H1 (cell line): ENCODE results near the gene RASAL1. TPM values are rescaled to one million over a fixed set of nuclear protein-coding genes. Genes with fewer than 3 reads are reported as not detected.

Experiments
- CTCF ChIA-PET: fragments of 300-600 bp; sonication (Branson Sonifier 250); formaldehyde crosslinking; loops from one replicate; lab custom pipeline; 2021; ENCODE audit not compliant: partially characterized antibody; lab: Charles Lee
- POLR2A ChIA-PET: fragments of 300-600 bp; sonication (Branson Sonifier 250); formaldehyde crosslinking; loops from one replicate; lab custom pipeline; 2021; ENCODE audit warnings: inconsistent platforms; ENCODE audit not compliant: partially characterized antibody; lab: Charles Lee
- DNase-seq, 2 experiments: peaks; one replicate each; pipeline versions ENCODE4 v3.0.0 to v3.0.0-alpha.2; 2010 to 2022; ENCODE audit warnings: low spot score in 2 of 2, low read depth in 1 of 2, mixed read lengths in 1 of 2
- FAIRE-seq: peaks from 2 replicates; lab custom pipeline; 2011; peaks lifted over from hg19 to GRCh38; lab: Jason Lieb, UNC
- H2AFZ ChIP-seq: 2 replicates; pipeline ENCODE4 v1.8.1; 2012; ENCODE audit warnings: low read length, inconsistent platforms
- H2AK5ac ChIP-seq: 2 replicates; pipeline ENCODE4 v1.6.1; 2013; ENCODE audit warnings: low read depth, low read length
- H2BK120ac ChIP-seq: replicated peaks from 2 replicates; pipeline ENCODE3; 2013; ENCODE audit warnings: low read depth, low read length, inconsistent platforms
- H2BK12ac ChIP-seq: 2 replicates; pipeline ENCODE4 v1.6.1; 2013; ENCODE audit warnings: low read depth, low read length
- H2BK15ac ChIP-seq: 2 replicates; pipeline ENCODE4 v1.6.1; 2013; ENCODE audit warnings: low read length
- H2BK20ac ChIP-seq: 2 replicates; pipeline ENCODE4 v1.6.1; 2013; ENCODE audit warnings: low read length
- H2BK5ac ChIP-seq: 2 replicates; pipeline ENCODE4 v1.6.1; 2013; ENCODE audit warnings: low read depth, low read length
- H3K14ac ChIP-seq: 2 replicates; pipeline ENCODE4 v1.6.1; 2013; ENCODE audit warnings: inconsistent platforms; ENCODE audit not compliant: insufficient read length
- H3K18ac ChIP-seq: 2 replicates; pipeline ENCODE4 v1.6.1; 2013; ENCODE audit warnings: low read length; ENCODE audit errors: extremely low read depth
- H3K23ac ChIP-seq: 2 replicates; pipeline ENCODE4 v1.6.1; 2013; ENCODE audit warnings: inconsistent platforms; ENCODE audit not compliant: insufficient read length
- H3K23me2 ChIP-seq: 2 replicates; pipeline ENCODE4 v1.6.1; 2013; ENCODE audit warnings: low read depth, low read length
- H3K27ac ChIP-seq: 2 replicates; pipeline ENCODE4 v1.6.1; 2011; ENCODE audit warnings: low read depth, low read length, inconsistent platforms
- H3K27me3 ChIP-seq, 4 experiments: replicated peaks in 1 of 4; 1 replicate in 1 of 4; 2 replicates in 3 of 4; pipeline versions ENCODE4 v1.6.1 to v1.8.1; 2011 to 2013; ENCODE audit warnings: low read length in 3 of 4, mild to moderate bottlenecking in 3 of 4, inconsistent platforms in 2 of 4, mixed read lengths in 2 of 4, moderate library complexity in 1 of 4; ENCODE audit not compliant: control insufficient read depth in 3 of 4, insufficient read depth in 3 of 4; ENCODE audit errors: extremely low read depth in 1 of 4
- H3K36me3 ChIP-seq, 4 experiments: 2 replicates each; pipeline versions ENCODE4 v1.6.1 to v1.8.1; 2011 to 2013; ENCODE audit warnings: mild to moderate bottlenecking in 4 of 4, low read length in 3 of 4, moderate library complexity in 2 of 4, control low read depth in 1 of 4, inconsistent platforms in 1 of 4; ENCODE audit not compliant: insufficient read depth in 4 of 4, control insufficient read depth in 2 of 4
- H3K4ac ChIP-seq: replicated peaks from 2 replicates; pipeline ENCODE3; 2013; ENCODE audit warnings: low read length, low read depth, mixed read lengths, inconsistent platforms; ENCODE audit not compliant: insufficient read length
- H3K4me1 ChIP-seq, 4 experiments: replicated peaks in 1 of 4; 1 replicate in 1 of 4; 2 replicates in 3 of 4; pipeline versions ENCODE4 v1.6.1 to v1.8.1; 2011 to 2013; ENCODE audit warnings: low read length in 3 of 4, inconsistent platforms in 2 of 4, mixed read lengths in 1 of 4; ENCODE audit not compliant: insufficient read depth in 4 of 4, control insufficient read depth in 3 of 4
- H3K4me2 ChIP-seq, 2 experiments: 2 replicates each; pipeline versions ENCODE4 v1.6.1 to v1.8.1; 2011 to 2013; ENCODE audit warnings: low read depth in 2 of 2, low read length in 2 of 2, control low read depth in 1 of 2, inconsistent platforms in 1 of 2, mild to moderate bottlenecking in 1 of 2; ENCODE audit not compliant: insufficient read depth in 1 of 2
- H3K4me3 ChIP-seq, 4 experiments: fragments of 200-600, 300-600 bp in 1 of 4; sonication (generic), shearing (Covaris generic), sonication (Bioruptor Twin) in 1 of 4; 2 replicates each; pipeline versions ENCODE4 v1.5.1 to v1.8.1; 2011 to 2016; ENCODE audit warnings: low read length in 4 of 4, low read depth in 3 of 4, control low read depth in 2 of 4, inconsistent platforms in 2 of 4, mild to moderate bottlenecking in 2 of 4, mixed read lengths in 1 of 4, moderate library complexity in 1 of 4; ENCODE audit not compliant: insufficient read depth in 2 of 4; ENCODE audit errors: extremely low read depth in 1 of 4
- H3K56ac ChIP-seq: replicated peaks from 2 replicates; pipeline ENCODE3; 2013; ENCODE audit warnings: low read depth, mild to moderate bottlenecking, mixed read lengths, low read length, inconsistent platforms; ENCODE audit not compliant: insufficient read length
- H3K79me1 ChIP-seq: 2 replicates; pipeline ENCODE4 v1.6.1; 2013; ENCODE audit warnings: low read depth, low read length, control low read depth
- H3K79me2 ChIP-seq, 2 experiments: 2 replicates each; pipeline versions ENCODE4 v1.6.1 to v1.8.1; 2012 to 2013; ENCODE audit warnings: low read length in 2 of 2, mild to moderate bottlenecking in 2 of 2, inconsistent platforms in 1 of 2; ENCODE audit not compliant: insufficient read depth in 2 of 2, control insufficient read depth in 1 of 2
- H3K9ac ChIP-seq, 4 experiments: replicated peaks in 1 of 4; 1 replicate in 1 of 4; 2 replicates in 3 of 4; pipeline versions ENCODE4 v1.6.1 to v1.8.1; 2011 to 2013; ENCODE audit warnings: low read depth in 3 of 4, low read length in 3 of 4, control low read depth in 2 of 4, mild to moderate bottlenecking in 2 of 4, moderate library complexity in 2 of 4, inconsistent platforms in 1 of 4; ENCODE audit errors: extremely low read depth in 1 of 4
- H3K9me3 ChIP-seq, 2 experiments: 2 replicates each; pipeline versions ENCODE4 v1.6.1 to v1.8.1; 2012 to 2013; ENCODE audit warnings: mild to moderate bottlenecking in 2 of 2, moderate library complexity in 2 of 2, control low read depth in 1 of 2, inconsistent platforms in 1 of 2, low read depth in 1 of 2, low read length in 1 of 2, mixed read lengths in 1 of 2; ENCODE audit not compliant: insufficient read depth in 2 of 2
- H4K20me1 ChIP-seq, 2 experiments: replicated peaks in 1 of 2; 2 replicates each; pipeline versions ENCODE3 to v1.8.1; 2011 to 2013; ENCODE audit warnings: inconsistent platforms in 2 of 2, low read length in 2 of 2, mild to moderate bottlenecking in 1 of 2; ENCODE audit not compliant: insufficient read depth in 2 of 2, control insufficient read depth in 1 of 2
- H4K5ac ChIP-seq: 2 replicates; pipeline ENCODE4 v1.6.1; 2013; ENCODE audit warnings: low read length, low read depth, mixed read lengths, inconsistent platforms; ENCODE audit not compliant: insufficient read length
- H4K8ac ChIP-seq: 2 replicates; pipeline ENCODE4 v1.8.0; 2013; ENCODE audit warnings: mild to moderate bottlenecking, moderate library complexity, low read length, inconsistent platforms; ENCODE audit not compliant: insufficient read depth; ENCODE audit errors: extremely low read depth
- H4K91ac ChIP-seq: replicated peaks from 2 replicates; pipeline ENCODE3; 2013; ENCODE audit warnings: low read length, mixed read lengths, inconsistent platforms; ENCODE audit not compliant: insufficient read length
- EGR1 ChIP-seq: IDR thresholded peaks from 2 replicates; pipeline ENCODE4 v1.6.1; 2011; ENCODE audit warnings: low read depth, low read length, borderline replicate concordance
- EZH2 ChIP-seq: fragments of 200-600 bp; sonication (generic); IDR thresholded peaks from 2 replicates; pipeline ENCODE4 v1.7.1; 2012; ENCODE audit warnings: low read depth, mild to moderate bottlenecking, moderate library complexity, low read length, inconsistent platforms; ENCODE audit not compliant: severe bottlenecking
- HDAC2 ChIP-seq, 2 experiments: fragments of 300-600 bp in 1 of 2; sonication (generic) in 1 of 2; IDR thresholded peaks; 2 replicates each; pipeline ENCODE4 v1.6.1; 2011 to 2012; ENCODE audit warnings: low read depth in 2 of 2, low read length in 2 of 2, mild to moderate bottlenecking in 2 of 2, moderate library complexity in 2 of 2, borderline replicate concordance in 1 of 2, inconsistent platforms in 1 of 2
- KDM4A ChIP-seq: IDR thresholded peaks from one replicate; pipeline ENCODE4 v1.7.1; 2012; ENCODE audit warnings: low read depth, mild to moderate bottlenecking, moderate library complexity, low read length, inconsistent platforms; ENCODE audit not compliant: severe bottlenecking
- NRF1 ChIP-seq: IDR thresholded peaks from 2 replicates; pipeline ENCODE4 v1.6.1; 2011; ENCODE audit warnings: mild to moderate bottlenecking, low read depth, low read length, improper control_type of control experiment
- PHF8 ChIP-seq: fragments of 200-600 bp; sonication (generic); conservative IDR thresholded peaks from 2 replicates; pipeline ENCODE4 v1.7.1; 2012; ENCODE audit warnings: low read depth, mild to moderate bottlenecking, inconsistent platforms, low read length, moderate library complexity
- RBBP5 ChIP-seq: IDR thresholded peaks from 2 replicates; pipeline ENCODE4 v1.7.1; 2012; ENCODE audit warnings: low read depth, mild to moderate bottlenecking, inconsistent platforms, low read length, moderate library complexity, borderline replicate concordance
- SAP30 ChIP-seq: fragments of 300-600 bp; sonication (generic); IDR thresholded peaks from 2 replicates; pipeline ENCODE4 v1.7.1; 2012; ENCODE audit warnings: low read length, moderate library complexity, mild to moderate bottlenecking, inconsistent platforms; ENCODE audit not compliant: insufficient read depth, insufficient replicate concordance
- SIRT6 ChIP-seq: IDR thresholded peaks from one replicate; pipeline ENCODE4 v1.7.1; 2012; ENCODE audit warnings: low read length, inconsistent platforms
- SRF ChIP-seq: IDR thresholded peaks from 2 replicates; pipeline ENCODE4 v1.6.1; 2011; ENCODE audit warnings: mild to moderate bottlenecking, low read depth, low read length, moderate library complexity
- TAF1 ChIP-seq: IDR thresholded peaks from 2 replicates; pipeline ENCODE4 v1.6.1; 2011; ENCODE audit warnings: mild to moderate bottlenecking, low read depth, low read length
- TEAD4 ChIP-seq: IDR thresholded peaks from 2 replicates; pipeline ENCODE4 v1.6.1; 2012; ENCODE audit warnings: low read depth, low read length, inconsistent platforms, mixed read lengths
- WGBS, 2 experiments: shearing (Covaris generic) in 1 of 2; methylation state at CpG; one replicate each; pipeline versions ENCODE4 v1.1.6 to v1.1.7; 2013 to 2015; ENCODE audit warnings: low lambda C conversion rate in 2 of 2, mixed read lengths in 2 of 2, inconsistent platforms in 1 of 2, low coverage in 1 of 2, missing lambda C conversion rate in 1 of 2; ENCODE audit not compliant: insufficient replicate concordance in 2 of 2, insufficient coverage in 1 of 2, insufficient read length in 1 of 2; ENCODE audit errors: extremely low coverage in 1 of 2, missing lambda C conversion rate in 1 of 2; 5-methylcytosine and 5-hydroxymethylcytosine counted together
- polyA plus RNA-seq, 7 experiments: library from polyadenylated mRNA; depleted of rRNA in 3 of 7; stranded (reverse) in 5 of 7; unstranded in 2 of 7; fragments of >200 nt in 5 of 7; fragments of 200-250 nt in 2 of 7; gene quantifications; 1 replicate in 5 of 7; 2 replicates in 1 of 7; 4 replicates in 1 of 7; pipeline versions ENCODE4 v1.2.1 to v1.2.3, GENCODE V29; 2011 to 2013; ENCODE audit warnings: missing spikeins in 2 of 7, mixed read lengths in 2 of 7
- total RNA-seq: library from RNA; stranded (reverse); fragmentation: NEBNext Ultra II Directional; extraction: Animal tissue kit (Norgen Biotek cat#: 25700); gene quantifications from 2 replicates; pipeline ENCODE4 v1.2.1, GENCODE V29; 2021

Gene RASAL1
- total and polyA plus RNA-seq, 2 of the 8 experiments (the other 6 are each of a cell fraction or from before 2014, with no cell fraction given), result 3.7 to 5.0 TPM

GRCh38 chr12:113183030-113183589, 47.5 kb upstream of the RASAL1 start:
- no peak for DNase-seq
- Histone ChIP-seq H3K23me2 (peaks cover 7% of the 10 kb centered on the region; the same call in 1 of the 2 replicates), H3K4me3 (no peak overlapping the region), H2BK120ac (no peak overlapping the region), H3K4me2 (no peak overlapping the region), H3K56ac (no peak overlapping the region), H3K79me1 (peaks cover 13% of the 10 kb centered on the region), H3K79me2 (peaks cover 9 to 46% of the 10 kb centered on the region in 2 experiments; a peak in 3 of 4 replicates), H2AFZ (no peak overlapping the region), H4K8ac (no peak overlapping the region), H3K18ac (no peak overlapping the region), H3K27ac (no peak overlapping the region), H3K36me3 (peaks cover 5 to 32% (median 20%) of the 10 kb centered on the region in 4 experiments; a peak in 7 of 8 replicates), H3K9me3 (no peaks in the 10 kb centered on the region), H3K23ac (no peak overlapping the region), H2BK15ac (no peak overlapping the region), H2BK5ac (no peak overlapping the region), H3K4ac (no peak overlapping the region), H4K5ac (no peak overlapping the region), H3K4me1 (peaks cover 0 to 6% (median 3%) of the 10 kb centered on the region in 4 experiments; a peak in 4 of 7 replicates), H3K27me3 (no peaks in the 10 kb centered on the region), H2BK20ac (no peak overlapping the region), H2BK12ac (no peak overlapping the region), H3K9ac (no peak overlapping the region), H2AK5ac (no peak overlapping the region), H3K14ac (no peak overlapping the region), H4K20me1 (peaks cover 2 to 13% of the 10 kb centered on the region in 2 experiments), H4K91ac (no peak overlapping the region)
- 86% methylated on average over 11 of the region's 11 CpGs; no CpG with 5 or more reads in 1 of the 2 experiments for WGBS, 2 experiments
- no peak for FAIRE-seq
- ChIA-PET POLR2A (interaction anchor here (0.6 to 5.1 kb wide), 4 partner anchors 11 to 182 kb away, joined by 3 to 30 read pairs (median 4); no protein-coding TSS in a partner anchor), CTCF (interaction anchor here (0.6 to 2.4 kb wide), 4 partner anchors 8 to 271 kb away, joined by 3 to 12 read pairs (median 3); no protein-coding TSS in a partner anchor)
- TF ChIP-seq HDAC2 (IDR thresholded peaks at IDR 0.05; ENCODE audit: borderline replicate concordance in 1 of 2, low read depth in 2 of 2, low read length in 2 of 2) (no peak), SAP30 (no peak), KDM4A (no peak), SRF (no peak), RBBP5 (no peak), TEAD4 (no peak), SIRT6 (no peak), TAF1 (no peak), EZH2 (no peak), NRF1 (no peak), PHF8 (no peak), EGR1 (no peak)
